Measurements from ENCODE around the gene HCRTR2.
"Not testable (repeated sequence)": the region's sequence is repeated elsewhere in the genome, so short reads cannot be mapped to it uniquely, and the experiment has no call there.

HCRTR2 gene

DNA sequence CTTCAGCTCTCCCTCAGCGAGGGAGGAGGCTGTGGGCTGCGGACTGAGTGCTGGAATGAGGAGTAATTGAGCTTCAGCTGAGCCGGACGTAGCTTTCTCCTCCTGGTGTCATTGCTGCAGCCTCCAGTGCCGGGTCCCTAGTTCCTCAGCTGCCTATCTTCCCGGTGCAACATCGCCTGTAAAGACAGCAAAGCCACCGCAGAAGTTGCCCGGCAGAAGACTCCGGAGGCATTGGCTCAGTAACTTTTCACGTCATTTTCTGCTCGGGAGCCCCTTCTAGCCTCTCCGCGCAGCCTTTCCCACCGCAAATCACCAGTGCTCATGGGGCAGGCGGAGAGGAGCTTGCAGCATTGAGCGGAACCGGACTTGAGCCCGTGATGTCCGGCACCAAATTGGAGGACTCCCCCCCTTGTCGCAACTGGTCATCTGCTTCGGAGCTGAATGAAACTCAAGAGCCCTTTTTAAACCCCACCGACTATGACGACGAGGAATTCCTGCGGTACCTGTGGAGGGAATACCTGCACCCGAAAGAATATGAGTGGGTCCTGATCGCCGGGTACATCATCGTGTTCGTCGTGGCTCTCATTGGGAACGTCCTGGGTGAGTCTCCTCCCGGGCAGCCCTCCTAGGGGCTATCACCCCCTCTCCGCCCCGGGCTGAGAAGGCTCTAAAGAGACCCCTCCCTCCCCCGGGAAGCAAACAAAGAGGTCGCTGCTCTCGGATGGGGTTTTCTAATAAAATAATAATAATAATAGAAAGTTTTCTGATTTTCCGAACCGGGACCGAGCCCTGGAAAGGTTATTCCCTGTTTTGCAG, at the start of gene HCRTR2:
TSS of gene HCRTR2 (plus strand) at position 305 of the 816 bp plus-strand sequence. CDS start at position 378, 73 bp downstream.
- DNase-seq (ENCODE audit: low read depth): no peak

DNA sequence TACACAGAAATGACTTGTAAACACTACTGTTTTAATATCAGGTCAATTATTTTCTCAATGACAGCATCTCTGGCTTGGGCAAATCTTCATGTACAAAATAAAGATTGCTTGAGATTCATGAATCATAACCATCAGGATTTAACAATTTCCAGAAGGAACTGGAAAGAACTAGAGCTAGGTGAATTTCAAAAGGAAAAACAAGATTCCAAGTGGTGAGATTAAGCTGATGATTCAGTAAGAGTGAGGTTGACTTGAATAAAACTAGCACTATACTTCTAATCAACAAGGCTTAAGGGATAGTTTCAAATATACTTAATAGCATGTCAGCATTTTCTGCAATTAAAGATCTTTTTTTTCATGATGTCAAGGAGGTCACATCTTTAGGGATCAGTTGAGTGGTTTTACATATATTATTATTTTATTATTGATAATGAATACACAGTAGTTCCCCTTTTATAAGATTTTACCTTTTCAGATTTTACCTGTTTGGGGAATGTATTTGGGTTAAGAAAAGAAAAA, 43.5 kb upstream of the HCRTR2 start:
- no peak for DNase-seq (ENCODE audit: low read depth)

DNA sequence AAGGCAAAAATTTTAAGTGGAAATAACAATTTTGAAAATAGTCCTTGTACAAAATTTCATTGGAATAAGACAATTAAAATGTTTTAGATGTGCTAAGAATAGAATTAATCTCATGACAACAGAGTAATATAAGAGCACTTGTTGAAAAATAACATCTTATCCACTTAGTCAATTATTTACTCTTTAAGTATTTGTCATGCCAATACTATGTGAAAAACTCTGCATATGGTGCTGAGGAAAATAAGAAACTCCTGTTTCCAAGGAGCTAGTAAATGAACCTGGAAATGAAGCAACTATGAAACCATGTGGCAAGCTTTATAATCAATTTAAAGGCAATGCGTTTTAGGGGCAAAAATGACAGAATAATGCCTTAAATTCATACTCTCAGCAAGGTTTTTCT, 42.7 kb upstream of the HCRTR2 start:
- DNase-seq (ENCODE audit: low read depth): no peak

DNA sequence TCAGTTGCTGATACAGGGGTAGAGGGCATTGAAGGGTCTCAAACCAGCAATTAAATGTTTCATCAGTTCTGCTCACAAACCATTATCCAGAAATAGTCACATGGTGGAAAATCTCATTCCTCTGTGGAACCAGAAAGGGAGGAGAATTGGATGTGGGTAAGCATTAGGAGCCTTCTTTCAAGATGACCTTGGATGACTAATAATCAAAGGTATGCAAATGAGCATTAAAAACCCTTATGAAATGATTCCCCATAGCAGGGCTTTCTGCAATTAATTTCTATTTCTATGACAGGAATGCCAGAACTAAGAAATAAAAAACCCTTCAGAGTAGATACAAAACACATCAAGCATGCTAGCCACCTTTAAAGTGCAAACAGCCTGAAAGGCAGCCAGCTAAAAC, 37.4 kb upstream of the HCRTR2 start:
- no peak for DNase-seq (ENCODE audit: low read depth)

DNA sequence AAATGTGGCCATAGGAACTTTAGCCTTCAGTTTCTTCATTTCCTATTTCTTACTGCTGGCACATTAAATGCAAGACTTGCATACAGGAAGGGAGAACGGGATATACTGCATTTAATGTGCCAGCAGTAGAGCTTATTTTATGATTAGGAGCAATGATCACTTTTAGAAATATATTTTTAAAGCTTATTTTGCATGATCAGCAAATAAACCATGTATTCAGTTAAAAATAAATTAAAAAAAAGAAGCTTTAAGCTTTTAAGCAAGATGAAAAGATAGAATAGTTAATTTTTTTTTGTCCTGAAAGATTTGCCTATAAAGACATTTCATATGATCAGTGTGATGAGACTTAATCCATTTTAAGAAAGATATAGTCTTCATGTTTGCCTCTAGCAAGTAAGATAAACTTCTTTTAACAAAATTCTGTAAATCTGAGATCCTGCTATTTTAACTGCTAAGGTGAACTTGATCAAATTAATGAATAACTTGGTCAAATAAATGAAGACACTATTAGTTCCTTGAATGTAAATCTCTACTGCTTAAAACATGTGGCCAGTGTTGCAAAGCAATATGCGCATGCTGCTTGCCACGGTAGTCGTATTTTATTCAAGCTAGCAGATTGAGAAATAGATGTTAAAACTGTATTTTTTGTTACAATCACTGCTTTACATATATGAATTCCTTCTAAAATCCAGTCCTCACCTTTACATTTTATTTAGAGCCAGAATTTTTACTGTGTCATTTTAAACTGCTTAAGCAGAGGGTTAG, 36.2 kb upstream of the HCRTR2 start:
- DNase-seq (ENCODE audit: low read depth): no peak

DNA sequence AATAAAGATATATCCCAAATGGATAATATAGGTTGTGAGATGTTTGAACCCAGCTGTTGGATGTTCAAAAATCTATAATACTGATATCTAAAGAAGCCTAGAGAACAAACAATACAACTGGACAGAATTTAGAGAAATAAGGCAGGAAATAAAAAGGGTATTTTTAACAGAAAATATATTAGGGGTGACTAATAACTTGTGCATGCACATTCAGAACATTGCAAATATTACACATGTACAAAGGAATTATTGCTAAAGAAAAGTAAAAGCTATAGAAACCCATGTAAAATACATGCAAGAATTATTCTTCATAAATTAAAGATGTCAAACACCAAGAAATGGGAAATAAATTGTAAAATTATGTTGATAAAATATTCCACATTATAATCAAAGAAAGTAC, 32.7 kb upstream of the HCRTR2 start:
- no peak for DNase-seq (ENCODE audit: low read depth)

DNA sequence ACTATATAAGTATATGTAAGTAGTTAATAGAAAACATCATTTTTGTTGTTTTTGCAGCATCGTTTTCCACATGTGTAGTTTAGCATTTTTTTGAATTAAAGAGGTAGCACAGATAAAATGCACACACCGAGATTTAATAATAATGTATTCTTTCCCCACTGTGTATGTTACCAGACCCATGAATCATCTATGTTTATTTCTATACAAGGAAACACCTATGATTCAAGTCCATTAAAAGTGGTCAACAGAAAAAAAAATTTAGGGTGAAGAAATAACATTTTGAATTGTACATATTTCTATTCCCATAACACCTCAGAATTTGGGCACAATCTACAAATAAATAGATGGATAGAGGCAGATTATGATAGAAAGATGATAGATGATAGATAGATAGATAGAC, 31.7 kb upstream of the HCRTR2 start:
- DNase-seq (ENCODE audit: low read depth): no peak

DNA sequence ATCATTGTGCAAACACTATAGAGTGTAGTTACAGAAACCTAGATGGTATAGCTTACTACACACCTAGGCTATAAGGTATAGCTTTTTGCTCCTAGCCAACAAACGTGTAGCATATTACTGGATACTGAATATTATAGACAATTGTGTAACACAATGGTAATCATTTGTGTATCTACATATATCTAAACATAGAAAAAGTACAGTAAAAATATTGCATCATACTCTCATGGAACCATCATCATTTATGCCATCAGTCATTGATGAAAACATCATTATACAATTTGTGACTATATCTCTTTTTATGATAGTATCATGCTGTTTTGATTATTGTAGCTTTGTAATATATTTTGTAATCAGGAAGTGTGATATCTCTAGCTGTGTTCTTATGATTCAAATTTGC, 21.0 kb upstream of the HCRTR2 start:
- no peak for DNase-seq (ENCODE audit: low read depth)

DNA sequence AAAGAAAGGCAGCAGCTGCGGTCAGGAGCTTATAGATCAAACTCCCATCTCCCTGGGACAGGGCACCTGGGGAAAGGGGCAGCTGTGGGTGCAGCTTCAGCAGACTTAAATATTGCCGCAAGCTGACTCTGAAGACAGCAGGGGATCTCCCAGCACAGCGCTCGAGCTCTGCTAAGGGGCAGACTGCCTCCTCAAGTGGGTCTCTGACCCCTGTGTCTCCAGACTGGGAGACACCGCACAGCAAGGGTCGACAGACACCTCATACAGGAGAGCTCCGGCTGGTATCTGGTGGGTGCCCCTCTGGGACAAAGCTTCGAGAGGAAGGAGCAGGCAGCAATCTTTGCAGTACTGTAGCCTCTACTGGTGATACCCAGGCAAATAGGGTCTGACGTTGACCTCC, 15.5 kb upstream of the HCRTR2 start:
- DNase-seq (ENCODE audit: low read depth): not testable (repeated sequence)

DNA sequence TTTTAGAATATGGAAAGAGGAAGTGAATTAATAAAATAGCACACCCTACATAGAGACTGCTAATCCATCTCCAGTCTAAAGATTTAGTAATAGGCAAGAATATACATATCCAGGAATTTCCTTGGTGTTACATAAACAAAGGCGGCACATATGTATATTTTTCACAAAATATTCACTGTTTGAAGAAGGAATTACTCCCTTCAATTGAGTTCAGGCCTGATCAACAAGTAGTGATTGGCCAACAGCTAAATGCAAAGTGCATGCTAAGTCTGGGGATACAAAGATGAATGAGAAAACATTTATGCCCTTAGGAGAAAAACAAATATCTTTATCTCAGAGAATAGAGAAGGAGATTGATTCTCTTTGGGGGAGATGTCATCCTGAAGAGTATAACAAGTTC, 6.5 kb upstream of the HCRTR2 start:
- no peak for DNase-seq (ENCODE audit: low read depth)

DNA sequence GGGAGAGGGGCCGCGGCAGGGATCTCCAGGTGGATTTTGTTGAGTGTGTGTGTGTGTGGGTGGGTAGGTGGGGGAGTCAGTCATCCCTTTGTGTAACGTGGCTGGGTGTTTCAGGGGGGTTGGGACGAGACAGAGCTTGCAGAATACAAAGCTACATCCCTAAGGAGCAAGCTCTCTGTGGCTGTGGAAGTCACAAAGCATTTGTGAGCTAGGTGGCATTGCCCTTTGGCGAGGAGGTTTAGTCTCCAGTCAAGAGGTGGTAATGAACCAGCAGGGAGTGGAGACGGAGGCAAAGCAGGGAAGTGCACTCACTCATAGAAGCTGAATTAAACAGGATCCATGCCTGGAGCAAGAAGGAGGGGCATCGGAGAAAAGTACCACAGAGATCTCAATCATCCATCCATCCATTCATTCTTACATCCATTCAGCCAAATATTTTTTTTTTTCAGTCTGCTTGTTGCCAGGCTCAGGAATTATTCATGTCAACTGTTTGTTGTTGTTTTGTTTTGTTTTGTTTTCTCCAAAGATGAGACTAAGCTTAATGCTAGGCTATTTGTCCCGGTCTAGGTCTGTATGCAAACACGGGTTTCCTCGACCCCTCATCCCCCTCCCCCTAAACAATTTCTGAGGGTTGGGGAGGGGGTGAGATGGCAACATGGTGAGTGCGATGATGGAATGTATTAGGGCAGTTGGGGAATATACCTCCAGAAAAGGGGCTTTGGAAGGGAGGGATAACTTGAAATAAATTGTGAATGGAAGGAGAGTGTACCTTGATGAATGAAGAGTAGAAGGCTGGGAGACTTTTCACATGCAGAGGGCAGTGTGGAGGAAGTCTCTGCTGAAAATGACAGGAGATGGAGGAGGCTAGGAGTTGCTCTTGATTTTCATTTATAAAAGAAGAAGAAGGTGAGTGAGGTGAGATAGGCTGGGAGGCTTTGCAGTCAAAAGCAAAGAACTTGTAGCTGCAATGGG, 1.0 kb downstream of the HCRTR2 start:
- no peak for DNase-seq (ENCODE audit: low read depth)

DNA sequence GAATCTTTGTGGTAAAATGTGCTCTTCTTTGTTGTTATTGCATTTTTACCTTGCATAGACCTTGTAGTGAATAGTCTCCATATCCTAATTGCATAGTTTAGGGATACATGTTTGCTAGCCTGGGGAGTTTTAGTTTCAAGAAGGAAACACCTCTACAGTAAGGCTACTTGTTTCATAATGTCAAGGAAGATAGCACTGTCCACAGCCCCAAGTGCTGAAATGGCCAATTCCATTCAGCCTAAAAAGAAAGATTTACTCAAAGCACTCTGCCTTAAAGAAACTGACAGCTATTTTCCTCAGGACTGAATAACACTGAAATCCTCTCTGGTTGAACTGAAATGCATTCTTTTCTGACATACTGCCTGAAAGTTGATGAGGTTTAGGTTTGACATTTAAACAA, 2.6 kb downstream of the HCRTR2 start:
- no peak for DNase-seq (ENCODE audit: low read depth)

DNA sequence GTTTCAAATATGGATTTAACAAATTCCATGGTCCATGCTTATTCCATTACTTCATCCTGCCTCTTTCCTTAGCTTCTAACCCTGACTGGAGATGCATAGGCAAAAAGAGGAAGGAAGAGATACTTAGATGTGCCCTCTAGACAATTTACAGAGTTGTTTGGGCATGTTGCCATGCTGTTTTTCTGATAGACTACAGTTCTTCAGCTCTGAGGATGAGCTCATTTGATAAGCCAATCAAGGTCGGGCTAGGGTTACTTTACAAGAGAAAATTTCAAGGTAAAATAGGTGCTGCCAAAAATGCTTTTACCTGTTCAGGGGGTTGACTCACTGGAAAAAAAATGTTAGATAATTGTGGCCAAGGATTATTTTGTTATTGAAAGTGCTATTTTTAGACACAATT, 5.9 kb downstream of the HCRTR2 start:
- no peak for DNase-seq (ENCODE audit: low read depth)

DNA sequence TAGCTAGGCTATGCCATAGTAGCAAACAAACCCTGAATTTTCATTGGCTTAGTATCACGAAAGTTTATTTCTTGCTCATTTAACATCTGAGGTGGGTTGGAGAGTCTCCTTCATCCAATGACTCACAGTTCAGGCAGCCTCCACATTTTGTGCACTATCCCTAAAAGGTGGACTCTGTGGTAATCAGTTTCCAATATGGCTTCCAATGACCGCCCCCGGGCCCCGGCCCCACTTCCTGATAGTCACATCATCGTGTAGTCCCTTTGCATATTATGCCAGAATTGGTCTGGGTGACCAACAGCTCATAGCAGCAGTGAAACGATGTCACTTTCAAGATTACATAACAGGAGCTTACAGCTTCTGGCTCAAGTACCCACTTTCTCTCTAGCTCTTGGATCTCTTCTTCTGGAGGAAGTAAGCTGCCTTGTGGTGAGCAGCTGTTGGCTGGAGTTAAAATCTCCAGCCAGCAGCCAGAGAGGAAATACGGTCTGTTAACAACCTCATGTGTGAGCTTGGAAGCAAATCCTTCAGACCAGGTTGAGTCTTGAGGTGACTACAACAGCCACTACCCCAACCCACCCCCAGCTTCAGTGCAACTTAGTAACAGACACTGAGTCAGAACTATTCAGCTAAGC, 7.8 kb downstream of the HCRTR2 start:
- no peak for DNase-seq (ENCODE audit: low read depth)

DNA sequence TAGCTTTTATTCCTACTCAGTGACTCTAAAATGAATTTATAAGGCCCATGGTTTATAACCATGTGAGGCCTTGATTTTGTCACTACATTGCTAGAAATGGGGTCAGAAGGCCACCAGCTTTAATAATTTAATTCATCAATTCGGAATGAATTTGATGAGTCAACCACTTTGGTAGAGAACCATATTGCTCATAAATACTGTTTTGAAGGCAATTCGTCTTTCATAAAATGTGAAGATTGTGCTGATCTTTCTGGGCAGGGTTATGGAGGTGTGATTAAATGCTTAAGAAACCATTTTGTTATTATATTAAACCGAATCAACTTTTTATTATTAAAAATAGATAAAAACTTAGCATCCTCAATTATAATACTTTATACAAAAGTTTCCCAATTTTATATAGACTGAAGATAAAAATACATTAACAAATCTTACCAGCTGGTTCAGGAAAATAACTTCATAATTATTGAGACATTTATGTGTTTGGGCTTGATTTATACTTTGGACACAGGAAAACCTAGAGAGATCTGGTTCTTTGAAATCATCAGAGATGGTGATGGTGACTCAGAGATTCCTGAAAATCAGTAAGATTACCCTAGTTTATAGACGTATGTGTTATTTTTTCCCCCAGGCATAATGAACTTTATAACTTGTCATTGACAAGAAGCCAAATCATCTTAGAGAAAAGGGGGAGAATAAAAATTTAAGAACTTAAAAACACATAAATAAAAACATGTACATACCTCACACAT, 10.6 kb downstream of the HCRTR2 start:
- DNase-seq (ENCODE audit: low read depth): no peak

DNA sequence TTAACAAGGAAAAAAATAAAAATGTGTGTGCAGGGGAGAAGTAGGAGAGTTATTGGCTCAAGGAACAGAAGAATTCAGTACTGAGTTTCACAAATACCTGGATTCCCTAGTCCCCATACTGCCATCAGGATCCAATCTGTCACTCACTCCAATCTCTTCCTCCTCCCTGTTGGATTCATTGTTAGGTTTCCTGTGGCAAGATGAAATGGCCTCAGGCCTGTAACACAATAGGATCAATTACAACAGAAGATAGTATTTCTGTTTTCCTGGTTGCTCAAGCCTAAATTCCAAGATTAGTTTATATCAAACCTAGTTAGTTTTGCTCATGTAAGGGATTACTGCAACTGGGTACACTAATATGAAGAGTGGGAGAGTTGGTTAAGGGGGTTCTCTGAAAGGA, 24.4 kb downstream of the HCRTR2 start:
- no peak for DNase-seq (ENCODE audit: low read depth)

DNA sequence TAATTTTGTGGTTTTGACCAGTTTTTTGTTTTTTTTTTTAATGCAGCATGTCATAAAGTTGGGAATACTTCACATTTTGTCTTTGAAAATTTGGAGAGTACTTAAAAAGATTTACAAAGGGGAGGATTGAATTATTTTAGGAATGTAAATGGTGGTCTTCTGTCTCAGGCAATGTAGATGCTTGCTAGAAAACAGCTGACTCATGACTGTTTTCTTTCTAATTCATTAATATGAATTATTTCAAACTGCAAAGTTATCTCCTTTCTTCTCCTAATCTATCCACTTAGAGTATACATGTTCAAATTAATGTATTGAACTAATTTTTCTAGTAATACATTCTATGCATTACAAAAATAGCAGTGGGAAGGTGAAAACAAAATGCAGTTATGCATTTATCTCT, 24.9 kb downstream of the HCRTR2 start:
- DNase-seq (ENCODE audit: low read depth): no peak

DNA sequence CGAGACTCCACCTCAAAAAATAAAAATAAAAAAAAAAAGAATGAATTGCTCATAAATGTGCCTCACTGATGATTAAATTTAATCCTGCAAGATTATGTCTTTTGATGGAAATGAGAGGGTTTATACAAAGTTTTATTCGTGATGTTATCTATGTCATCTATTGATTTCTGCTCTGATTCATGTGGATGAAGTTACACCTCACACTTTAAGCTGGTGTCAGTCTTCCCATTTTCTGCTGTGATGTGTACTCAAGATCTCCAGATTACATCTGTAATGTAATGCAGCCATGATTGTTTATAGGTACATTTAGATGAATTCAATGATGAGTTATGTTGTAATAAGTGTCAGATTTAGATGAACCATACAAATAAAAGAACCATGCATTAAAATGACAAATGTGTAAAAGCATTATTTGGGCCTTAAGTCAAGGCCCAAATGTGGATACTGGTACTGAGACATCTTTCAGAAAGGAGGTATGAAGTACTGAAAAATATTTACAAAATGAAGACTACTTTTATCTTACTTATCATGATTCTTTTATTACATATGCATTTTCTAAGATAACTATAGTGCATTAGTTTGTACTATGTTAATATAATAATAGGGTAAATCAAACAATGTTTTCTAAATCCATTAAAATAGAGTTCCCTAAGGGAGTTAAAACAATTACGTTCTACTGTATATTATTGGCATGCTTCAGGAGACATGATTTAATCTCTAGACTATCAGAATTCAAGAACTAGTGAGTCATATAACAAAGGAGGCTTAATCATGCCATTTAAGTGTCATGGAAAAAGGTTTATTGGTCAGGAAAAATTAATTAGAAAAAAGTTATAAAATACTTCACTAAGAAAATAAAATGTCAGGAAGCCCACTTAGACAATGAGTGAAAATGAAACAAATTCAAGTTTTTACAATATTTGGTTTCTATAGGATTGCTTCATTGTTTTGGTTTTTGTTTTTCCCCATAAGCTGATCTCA, 34.5 kb downstream of the HCRTR2 start:
- no peak for DNase-seq (ENCODE audit: low read depth)

DNA sequence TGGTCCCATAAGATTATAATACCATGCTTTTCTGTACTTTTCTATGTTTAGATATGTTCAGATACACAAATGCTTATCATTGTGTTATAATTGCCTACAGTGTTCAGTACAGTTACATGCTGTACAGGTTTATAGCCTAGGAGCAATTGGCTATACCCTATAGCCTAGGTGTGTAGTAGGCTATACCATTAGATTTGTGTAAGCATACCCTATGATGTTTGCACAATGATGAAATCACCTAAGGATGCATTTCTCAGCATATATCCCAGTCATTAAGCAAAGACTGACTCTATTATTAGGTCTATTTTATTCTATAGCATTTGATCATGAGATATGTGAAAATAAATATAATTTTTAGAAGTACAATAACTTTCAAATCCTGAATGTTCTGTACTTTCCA, 36.6 kb downstream of the HCRTR2 start:
- no peak for DNase-seq (ENCODE audit: low read depth)

DNA sequence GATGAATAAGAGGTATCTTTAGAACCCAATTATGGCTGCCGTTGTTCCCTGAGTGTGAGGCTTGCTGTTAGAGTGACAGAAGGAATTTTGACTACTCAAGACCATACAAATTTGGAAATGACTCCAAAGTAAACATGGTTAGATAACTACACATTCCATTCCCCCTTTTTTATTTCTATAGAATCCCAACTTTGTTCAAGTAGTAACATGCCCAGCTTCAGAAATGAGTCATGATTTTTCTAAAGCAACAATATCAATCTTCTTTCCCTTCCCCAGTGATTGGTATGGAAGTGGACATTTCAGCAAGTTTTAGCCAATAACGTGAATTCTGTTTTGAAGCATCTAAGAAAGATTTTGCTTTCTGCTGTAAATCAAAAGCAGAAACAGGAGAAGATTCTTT, 37.8 kb downstream of the HCRTR2 start:
- DNase-seq (ENCODE audit: low read depth): no peak

All from stimulated activated CD8-positive, alpha-beta memory T cell treated with anti-CD3 and anti-CD28 coated beads, Interleukin-12 subunit alpha, Interleukin-12 subunit beta, amount 100 ng/mL, for 1 hour (primary cell).